ENCODE measurements around the gene RBM39.
"Not testable (repeated sequence)": the region's sequence is repeated elsewhere in the genome, so short reads cannot be mapped to it uniquely, and the experiment has no call there.

Gene RBM39

GRCh38 chr20:35766843-35767242 is 24.8 kb upstream of the RBM39 start:
- Histone ChIP-seq H3K4me1 (ENCODE audit: low read length) (peaks cover 29% of the 10 kb centered on the region), H3K4me2 (ENCODE audit: low read depth, low read length) (no peak overlapping the region), H3K4me3 (ENCODE audit: low read length) (no peak overlapping the region), H3K9ac (ENCODE audit: low read length) (no peak overlapping the region), H3K79me2 (ENCODE audit: low read length) (no peaks in the 10 kb centered on the region), H3K9me2 (replicated peaks; ENCODE audit: insufficient read depth, low read length) (no peaks in the 10 kb centered on the region), H3K27ac (ENCODE audit: low read length) (no peak overlapping the region), H3K27me3 (replicated peaks; ENCODE audit: insufficient read depth, low read length) (no peaks in the 10 kb centered on the region), H2AFZ (ENCODE audit: low read length) (no peak overlapping the region), H3K36me3 (replicated peaks; ENCODE audit: insufficient read depth, low read length) (no peaks in the 10 kb centered on the region), H4K20me1 (ENCODE audit: insufficient read depth, low read length) (no peaks in the 10 kb centered on the region), H3K9me3 (replicated peaks; ENCODE audit: insufficient read depth, low read length) (no peaks in the 10 kb centered on the region), H3F3A (ENCODE audit: insufficient read depth, low read length) (peaks cover 24% of the 10 kb centered on the region)
- no peak for TF ChIP-seq EZH2phosphoT487 (IDR thresholded peaks at IDR 0.05; ENCODE audit: low read length)
- TF ChIP-seq CTCF (IDR thresholded peaks at IDR 0.05; ENCODE audit: low read length), result no peak
- TF ChIP-seq EZH2 (optimal IDR thresholded peaks at IDR 0.05; ENCODE audit: low read depth, low read length), result no peak
- no peak for DNase-seq

DNA sequence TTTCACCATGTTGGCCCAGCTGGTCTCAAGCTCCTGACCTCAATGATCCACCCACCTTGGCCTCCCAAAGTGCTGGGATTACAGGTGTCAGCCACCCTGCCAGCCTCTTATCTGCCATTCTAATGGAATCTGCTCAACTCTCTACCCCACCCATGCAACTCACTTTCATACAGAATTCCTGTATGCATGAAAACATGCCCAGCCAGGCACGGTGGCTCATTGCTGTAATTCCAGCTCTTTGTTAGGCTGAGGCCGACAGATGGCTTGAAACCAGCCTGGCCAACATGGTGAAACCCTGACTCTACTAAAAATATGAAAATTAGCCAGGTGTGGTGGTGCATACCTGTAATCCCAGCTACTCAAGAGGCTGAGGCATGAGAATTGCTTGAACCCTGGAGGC is 22.9 kb upstream of the RBM39 start:
- H3F3A ChIP-seq (ENCODE audit: insufficient read depth, low read length), result peaks cover 24% of the 10 kb centered on the region
- DNase-seq; H4K20me1 ChIP-seq (ENCODE audit: insufficient read depth, low read length); H3K79me2 ChIP-seq (ENCODE audit: low read length); H3K36me3 ChIP-seq (replicated peaks; ENCODE audit: insufficient read depth, low read length); H3K4me2 ChIP-seq (ENCODE audit: low read depth, low read length); H3K4me3 ChIP-seq (ENCODE audit: low read length); H3K27ac ChIP-seq (ENCODE audit: low read length); H3K9me2 ChIP-seq (replicated peaks; ENCODE audit: insufficient read depth, low read length); H3K27me3 ChIP-seq (replicated peaks; ENCODE audit: insufficient read depth, low read length); H2AFZ ChIP-seq (ENCODE audit: low read length); H3K9me3 ChIP-seq (replicated peaks; ENCODE audit: insufficient read depth, low read length); H3K9ac ChIP-seq (ENCODE audit: low read length): not testable (repeated sequence)
- H3K4me1 ChIP-seq (ENCODE audit: low read length), result peaks cover 23% of the 10 kb centered on the region

GRCh38 chr20:35762461-35762860 is 20.4 kb upstream of the RBM39 start:
- TF ChIP-seq CTCF (IDR thresholded peaks at IDR 0.05; ENCODE audit: low read length) (no peak), EZH2 (optimal IDR thresholded peaks at IDR 0.05; ENCODE audit: low read depth, low read length) (no peak), EZH2phosphoT487 (IDR thresholded peaks at IDR 0.05; ENCODE audit: low read length) (no peak)
- Histone ChIP-seq H3K36me3 (replicated peaks; ENCODE audit: insufficient read depth, low read length) (no peaks in the 10 kb centered on the region), H3K4me2 (ENCODE audit: low read depth, low read length) (no peak overlapping the region), H3K9me3 (replicated peaks; ENCODE audit: insufficient read depth, low read length) (no peaks in the 10 kb centered on the region), H3K4me1 (ENCODE audit: low read length) (peaks cover 2% of the 10 kb centered on the region; the same call in 1 of the 2 replicates), H3K27me3 (replicated peaks; ENCODE audit: insufficient read depth, low read length) (no peaks in the 10 kb centered on the region), H3K9me2 (replicated peaks; ENCODE audit: insufficient read depth, low read length) (no peaks in the 10 kb centered on the region), H2AFZ (ENCODE audit: low read length) (no peak overlapping the region), H3F3A (ENCODE audit: insufficient read depth, low read length) (0 out of 2 replicates have a peak, but pooled peaks cover 3% of the 10 kb centered on the region), H3K79me2 (ENCODE audit: low read length) (no peaks in the 10 kb centered on the region), H4K20me1 (ENCODE audit: insufficient read depth, low read length) (no peaks in the 10 kb centered on the region), H3K9ac (ENCODE audit: low read length) (no peak overlapping the region), H3K4me3 (ENCODE audit: low read length) (no peak overlapping the region), H3K27ac (ENCODE audit: low read length) (no peak overlapping the region)
- no peak for DNase-seq

DNA sequence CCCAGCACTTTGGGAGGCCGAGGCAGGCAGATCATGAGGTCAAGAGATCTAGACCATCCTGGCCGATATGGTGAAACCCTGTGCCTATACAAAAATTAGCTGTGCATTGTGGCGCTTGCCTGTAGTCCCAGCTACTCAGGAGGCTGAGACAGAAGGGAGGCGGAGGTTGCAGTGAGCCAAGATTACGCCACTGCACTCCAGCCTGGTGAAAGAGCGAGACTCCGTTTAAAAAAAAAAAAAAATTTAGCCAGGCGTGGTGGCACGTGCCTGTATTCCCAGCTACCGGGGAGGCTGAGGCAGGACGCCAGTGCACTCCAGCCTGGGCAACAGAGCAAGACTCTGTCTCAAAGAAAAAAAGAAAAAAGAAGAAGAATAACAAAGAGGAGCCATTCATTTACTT is 19.5 kb upstream of the RBM39 start:
- H3K4me3 ChIP-seq (ENCODE audit: low read length); H3K36me3 ChIP-seq (replicated peaks; ENCODE audit: insufficient read depth, low read length); H3K79me2 ChIP-seq (ENCODE audit: low read length); H3K4me2 ChIP-seq (ENCODE audit: low read depth, low read length); H3K9me2 ChIP-seq (replicated peaks; ENCODE audit: insufficient read depth, low read length); DNase-seq; H3K9me3 ChIP-seq (replicated peaks; ENCODE audit: insufficient read depth, low read length); H2AFZ ChIP-seq (ENCODE audit: low read length); H3K27ac ChIP-seq (ENCODE audit: low read length); H3K9ac ChIP-seq (ENCODE audit: low read length); H3F3A ChIP-seq (ENCODE audit: insufficient read depth, low read length); H3K27me3 ChIP-seq (replicated peaks; ENCODE audit: insufficient read depth, low read length); H3K4me1 ChIP-seq (ENCODE audit: low read length); H4K20me1 ChIP-seq (ENCODE audit: insufficient read depth, low read length): not testable (repeated sequence)
